GM23248 (cell line): ENCODE data around the gene SYNGR1. TPM values are rescaled to one million over a fixed set of nuclear protein-coding genes. Genes with fewer than 3 reads are reported as not detected.
A peak's percentile ranks its signal among the peaks of the same experiment; 100 is the strongest.

ENCODE experiments used
- DNase-seq: peaks from one replicate; pipeline ENCODE4 v3.0.0-alpha.2; 2015
- H2AFZ ChIP-seq: fragments of 200-600 bp; sonication (generic); 2 replicates; pipeline ENCODE4 v1.6.1; 2016; ENCODE audit warnings: antibody characterized with exemption
- H3F3A ChIP-seq: fragments of 200-600 bp; sonication (generic); 2 replicates; pipeline ENCODE4 v1.6.1; 2016; ENCODE audit warnings: mild to moderate bottlenecking, antibody characterized with exemption, mixed run types; ENCODE audit not compliant: insufficient read depth
- H3K27ac ChIP-seq: fragments of 200-600 bp; sonication (generic); 2 replicates; pipeline ENCODE4 v1.5.1; 2016; ENCODE audit warnings: mild to moderate bottlenecking
- H3K27me3 ChIP-seq: fragments of 200-600 bp; sonication (generic); replicated peaks from 2 replicates; pipeline ENCODE4 v1.6.1; 2016; ENCODE audit warnings: mild to moderate bottlenecking; ENCODE audit not compliant: insufficient read depth
- H3K36me3 ChIP-seq: fragments of 200-600 bp; sonication (generic); 2 replicates; pipeline ENCODE4 v1.6.1; 2016; ENCODE audit warnings: low read depth, mild to moderate bottlenecking
- H3K4me1 ChIP-seq: fragments of 200-600 bp; sonication (generic); 2 replicates; pipeline ENCODE4 v1.6.1; 2016; ENCODE audit warnings: mild to moderate bottlenecking; ENCODE audit not compliant: insufficient read depth
- H3K4me2 ChIP-seq: fragments of 200-600 bp; sonication (generic); one replicate; pipeline ENCODE4 v1.6.1; 2016; ENCODE audit warnings: mild to moderate bottlenecking; ENCODE audit not compliant: unreplicated experiment
- H3K4me3 ChIP-seq: fragments of 200-600 bp; sonication (generic); 2 replicates; pipeline ENCODE4 v1.5.1; 2016; ENCODE audit warnings: mild to moderate bottlenecking
- H3K79me2 ChIP-seq: fragments of 200-600 bp; sonication (generic); 2 replicates; pipeline ENCODE4 v1.6.1; 2016; ENCODE audit warnings: mild to moderate bottlenecking; ENCODE audit not compliant: insufficient read depth
- H3K9ac ChIP-seq: fragments of 200-600 bp; sonication (generic); 2 replicates; pipeline ENCODE4 v1.6.1; 2016; ENCODE audit warnings: mild to moderate bottlenecking
- H3K9me2 ChIP-seq: fragments of 200-600 bp; sonication (generic); 2 replicates; pipeline ENCODE4 v1.6.1; 2016; ENCODE audit warnings: mixed run types, mild to moderate bottlenecking, moderate library complexity; ENCODE audit not compliant: insufficient read depth
- H3K9me3 ChIP-seq: fragments of 200-600 bp; sonication (generic); one replicate; pipeline ENCODE4 v1.6.1; 2017; ENCODE audit warnings: low read depth
- H4K20me1 ChIP-seq: fragments of 200-600 bp; sonication (generic); 2 replicates; pipeline ENCODE4 v1.6.0; 2016; ENCODE audit not compliant: insufficient read depth
- EZH2 ChIP-seq: fragments of 200-600 bp; sonication (generic); IDR thresholded peaks from 2 replicates; pipeline ENCODE4 v1.6.1; 2018; ENCODE audit warnings: antibody characterized with exemption, mild to moderate bottlenecking; ENCODE audit not compliant: insufficient read depth, poor library complexity, severe bottlenecking
- EZH2phosphoT487 ChIP-seq: fragments of 200-600 bp; sonication (generic); IDR thresholded peaks from 2 replicates; pipeline ENCODE4 v1.6.1; 2018; ENCODE audit warnings: antibody characterized with exemption, moderate library complexity, mild to moderate bottlenecking, low read depth; ENCODE audit not compliant: insufficient read depth
- WGBS, 2 experiments: methylation state at CpG; one replicate each; pipeline ENCODE4 v1.1.6; 2015 to 2017; ENCODE audit warnings: low lambda C conversion rate in 2 of 2, low coverage in 1 of 2; ENCODE audit errors: missing lambda C conversion rate in 2 of 2; 5-methylcytosine and 5-hydroxymethylcytosine counted together
- in situ Hi-C: fragments of 300-500 bp; cut with MboI; formaldehyde crosslinking; loops from 2 replicates; pipeline ENCODE4 v1.15.0; 2020
- polyA plus RNA-seq: library from polyadenylated mRNA; unstranded; fragments of >200 nt; fragmentation: Nextera tagmentation; extraction: Ambion mirVana; gene quantifications from 2 replicates; pipeline ENCODE4 v1.2.1, GENCODE V29; 2016
- total RNA-seq: library from RNA; depleted of rRNA; stranded (reverse); fragments of >200 nt; shearing (Covaris generic); gene quantifications from 2 replicates; pipeline ENCODE4 v1.2.3, GENCODE V29; 2014

The SYNGR1 gene
- total and polyA plus RNA-seq, 2 experiments from 2014 or later: 6.1 to 23.2 TPM

- no peaks in the 10 kb centered on the region for H3K27me3 ChIP-seq
- H4K20me1 ChIP-seq: no peaks in the 10 kb centered on the region
- H3K4me2 ChIP-seq: no peak overlapping the region
- H3K9ac ChIP-seq: no peak overlapping the region
- peaks cover 8% of the 10 kb centered on the region for H3K4me1 ChIP-seq
- H3F3A ChIP-seq: no peaks in the 10 kb centered on the region
- no peaks in the 10 kb centered on the region for H3K79me2 ChIP-seq
- in situ Hi-C loops: no loop called here
- no peak overlapping the region for H3K27ac ChIP-seq
- TF ChIP-seq EZH2phosphoT487 (no peak), EZH2 (no peak)
- H3K9me2 ChIP-seq: no peaks in the 10 kb centered on the region
- H3K36me3 ChIP-seq: peaks cover 3% of the 10 kb centered on the region; the same call in 1 of the 2 replicates
- no peak overlapping the region for H3K4me3 ChIP-seq
- 98% methylated on average over 13 of the region's 13 CpGs for WGBS, 2 experiments
- no peak for DNase-seq
- H3K9me3 ChIP-seq: no peaks in the 10 kb centered on the region
- no peak overlapping the region for H2AFZ ChIP-seq
These were observed 79.4 kb downstream of the SYNGR1 start for GRCh38 chr22:39429186-39429585.

- TF ChIP-seq EZH2phosphoT487 (no peak), EZH2 (no peak)
These were observed 80.3 kb downstream of the SYNGR1 start for GRCh38 chr22:39429916-39430575.

GRCh38 chr22:39430576-39431150, 80.9 kb downstream of the SYNGR1 start:
- Histone ChIP-seq H4K20me1 (no peaks in the 10 kb centered on the region), H3K36me3 (0 out of 2 replicates have a peak, but pooled peaks cover 3% of the 10 kb centered on the region), H3K9me2 (no peaks in the 10 kb centered on the region), H3K9me3 (no peaks in the 10 kb centered on the region), H3K79me2 (no peaks in the 10 kb centered on the region), H3K27me3 (no peaks in the 10 kb centered on the region), H3K4me3 (no peak overlapping the region), H3K9ac (no peak overlapping the region), H2AFZ (no peak overlapping the region), H3F3A (no peaks in the 10 kb centered on the region), H3K4me1 (peaks cover 8% of the 10 kb centered on the region), H3K27ac (no peak overlapping the region), H3K4me2 (no peak overlapping the region)
- WGBS, 2 experiments: 61 to 74% methylated on average over 10 of the region's 10 CpGs
- in situ Hi-C loops: no loop called here
- no peak for TF ChIP-seq EZH2
- no peak for DNase-seq

More at GRCh38 chr22:39429916-39430575, 80.3 kb downstream of the SYNGR1 start:
- no peak overlapping the region for H3K27ac ChIP-seq
- H3K9me3 ChIP-seq: no peaks in the 10 kb centered on the region
- no peaks in the 10 kb centered on the region for H3K9me2 ChIP-seq
- H3K79me2 ChIP-seq: no peaks in the 10 kb centered on the region
- H3K9ac ChIP-seq: no peak overlapping the region
- H3K4me1 ChIP-seq: peaks cover 8% of the 10 kb centered on the region
- H3K4me2 ChIP-seq: no peak overlapping the region
- in situ Hi-C loops: no loop called here
- H3K4me3 ChIP-seq: no peak overlapping the region
- DNase-seq: no peak
- H2AFZ ChIP-seq: no peak overlapping the region
- H4K20me1 ChIP-seq: no peaks in the 10 kb centered on the region
- WGBS, 2 experiments: 90 to 91% methylated on average over 25 to 27 of the region's 27 CpGs
- H3K36me3 ChIP-seq: 0 out of 2 replicates have a peak, but pooled peaks cover 3% of the 10 kb centered on the region
- H3F3A ChIP-seq: no peaks in the 10 kb centered on the region
- no peaks in the 10 kb centered on the region for H3K27me3 ChIP-seq

- peaks cover 8% of the 10 kb centered on the region for H3K4me1 ChIP-seq
- no peak for TF ChIP-seq EZH2phosphoT487
- no peak for TF ChIP-seq EZH2
- H3K4me2 ChIP-seq: no peak overlapping the region
- no peak overlapping the region for H3K4me3 ChIP-seq
- no peaks in the 10 kb centered on the region for H4K20me1 ChIP-seq
- H3K9ac ChIP-seq: 0 out of 2 replicates have a peak overlapping the region, but pooled peaks have one; percentile 13
- no peaks in the 10 kb centered on the region for H3K9me2 ChIP-seq
- no peaks in the 10 kb centered on the region for H3K27me3 ChIP-seq
- no peak for DNase-seq
- no peaks in the 10 kb centered on the region for H3F3A ChIP-seq
- no peak overlapping the region for H2AFZ ChIP-seq
- H3K79me2 ChIP-seq: no peaks in the 10 kb centered on the region
- in situ Hi-C loops: no loop called here
- WGBS, 2 experiments: 88% methylated on average over 11 of the region's 11 CpGs
- H3K27ac ChIP-seq: peak overlapping the region; percentile 27
- H3K36me3 ChIP-seq: no peaks in the 10 kb centered on the region
- no peaks in the 10 kb centered on the region for H3K9me3 ChIP-seq
These were observed 81.5 kb downstream of the SYNGR1 start for GRCh38 chr22:39431216-39431801.
